Measurements from ENCODE around the gene MCRIP2.

- TF ChIP-seq CTCF (IDR thresholded peaks at IDR 0.05), result no peak
- TF ChIP-seq REST (IDR thresholded peaks at IDR 0.05), result no peak
- TF ChIP-seq MAZ (IDR thresholded peaks at IDR 0.05; ENCODE audit: borderline replicate concordance, low read depth, low read length), result no peak
- no peak for TF ChIP-seq CBX2 (IDR thresholded peaks at IDR 0.05; ENCODE audit: borderline replicate concordance, low read depth)
- no peak for TF ChIP-seq JUN (IDR thresholded peaks at IDR 0.05)
- no peak for TF ChIP-seq POLR2A (IDR thresholded peaks at IDR 0.05; ENCODE audit: low read length)
- TF ChIP-seq HOXA7 (CRISPR knock-in tag; IDR thresholded peaks at IDR 0.05), result no peak
These were observed 21.0 kb downstream of the MCRIP2 start for GRCh38 chr16:662597-662996.
